ENCODE measurements around the gene NFKBIE.
"Not testable (repeated sequence)": the region's sequence is repeated elsewhere in the genome, so short reads cannot be mapped to it uniquely, and the experiment has no call there.

Gene NFKBIE

GRCh38 chr6:44265007-44265721 lies at the start of gene NFKBIE:
Gene NFKBIE (minus strand): TSS chr6:44265551. CDS start chr6:44265346, 205 bp downstream.
- DNase-seq (ENCODE audit: low read depth): peak; percentile 92

GRCh38 chr6:44314657-44315056 lies 49.3 kb upstream of the NFKBIE start:
- not testable (repeated sequence) for DNase-seq (ENCODE audit: low read depth)

- peak; percentile 86 for DNase-seq (ENCODE audit: low read depth)
Measured at GRCh38 chr6:44312901-44313788, 47.8 kb upstream of the NFKBIE start, which contains the start of gene AARS2. Gene AARS2 (minus strand): TSS chr6:44313347. CDS start chr6:44313323, 24 bp downstream.

GRCh38 chr6:44311767-44312166 lies 46.4 kb upstream of the NFKBIE start:
- DNase-seq (ENCODE audit: low read depth): no peak

- DNase-seq (ENCODE audit: low read depth): no peak
Measured at GRCh38 chr6:44311304-44311703, 46.0 kb upstream of the NFKBIE start.

- DNase-seq (ENCODE audit: low read depth): no peak
Measured at GRCh38 chr6:44310241-44310640, 44.9 kb upstream of the NFKBIE start.

- no peak for DNase-seq (ENCODE audit: low read depth)
Measured at GRCh38 chr6:44309631-44310030, 44.3 kb upstream of the NFKBIE start.

GRCh38 chr6:44309092-44309491 lies 43.7 kb upstream of the NFKBIE start:
- DNase-seq (ENCODE audit: low read depth): peak; percentile 39

GRCh38 chr6:44307217-44307616 lies 41.9 kb upstream of the NFKBIE start:
- no peak for DNase-seq (ENCODE audit: low read depth)

- no peak for DNase-seq (ENCODE audit: low read depth)
Measured at GRCh38 chr6:44306710-44307109, 41.4 kb upstream of the NFKBIE start.

- DNase-seq (ENCODE audit: low read depth): no peak
Measured at GRCh38 chr6:44305200-44305725, 39.9 kb upstream of the NFKBIE start.

- peak; percentile 55 for DNase-seq (ENCODE audit: low read depth)
Measured at GRCh38 chr6:44304282-44305199, 39.2 kb upstream of the NFKBIE start.

- no peak for DNase-seq (ENCODE audit: low read depth)
Measured at GRCh38 chr6:44303842-44304241, 38.5 kb upstream of the NFKBIE start.

- DNase-seq (ENCODE audit: low read depth): no peak
Measured at GRCh38 chr6:44302856-44303255, 37.5 kb upstream of the NFKBIE start.

- DNase-seq (ENCODE audit: low read depth): no peak
Measured at GRCh38 chr6:44301782-44302564, 36.6 kb upstream of the NFKBIE start.

- no peak for DNase-seq (ENCODE audit: low read depth)
Measured at GRCh38 chr6:44301106-44301505, 35.8 kb upstream of the NFKBIE start.

- no peak for DNase-seq (ENCODE audit: low read depth)
Measured at GRCh38 chr6:44300292-44300823, 35.0 kb upstream of the NFKBIE start.

GRCh38 chr6:44298864-44299263 lies 33.5 kb upstream of the NFKBIE start:
- DNase-seq (ENCODE audit: low read depth): no peak

- no peak for DNase-seq (ENCODE audit: low read depth)
Measured at GRCh38 chr6:44298055-44298803, 32.9 kb upstream of the NFKBIE start.

All from EH (cell line).